DOHH2 (cell line): ENCODE results near the gene B4GALT3.

Experiments
- EZH2phosphoT487 ChIP-seq: fragments of 200-600 bp; sonication (generic); IDR thresholded peaks from 2 replicates; pipeline ENCODE4 v1.6.1; 2017; ENCODE audit warnings: borderline replicate concordance, mild to moderate bottlenecking, antibody characterized with exemption, low read length, moderate library complexity, mixed read lengths
- TF ChIP-seq, protein P1 (sequence below): fragments of 200-600 bp; sonication (generic); IDR thresholded peaks from one replicate; pipeline ENCODE4 v1.5.1; 2014; ENCODE audit warnings: antibody characterized with exemption, mild to moderate bottlenecking, low read depth, low read length; ENCODE audit not compliant: poor library complexity, severe bottlenecking

DNA sequence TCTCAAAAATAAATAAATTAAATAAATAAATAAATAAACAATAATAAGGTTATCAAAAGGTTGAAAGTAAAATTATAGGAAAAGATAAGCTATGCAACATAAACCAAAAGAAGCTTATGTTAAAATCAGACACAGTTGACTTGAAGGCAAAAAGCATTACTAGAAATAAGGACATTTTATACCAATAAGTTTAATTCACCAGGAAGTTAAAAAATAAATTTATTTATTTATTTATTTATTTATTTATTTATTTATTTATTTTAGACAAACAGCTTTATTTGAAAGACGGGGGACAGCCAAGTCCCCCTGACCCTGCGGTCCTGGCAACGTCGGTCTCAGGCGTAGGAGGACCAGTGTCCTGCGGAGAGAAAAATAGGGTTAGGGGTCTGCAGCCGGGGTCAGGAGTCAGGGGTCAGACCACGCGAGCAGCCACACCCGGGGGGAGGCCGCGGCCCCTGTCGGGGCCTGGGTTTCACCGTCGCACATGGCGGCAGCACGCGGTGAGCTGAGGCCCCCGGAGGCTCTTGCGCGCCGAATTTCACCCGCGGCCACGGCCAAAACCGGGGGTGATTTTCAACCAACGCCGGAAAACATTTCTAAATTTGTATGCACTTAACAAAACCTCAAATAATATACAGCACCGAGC, 36.4 kb downstream of the B4GALT3 start:
- TF ChIP-seq, protein P1, sequence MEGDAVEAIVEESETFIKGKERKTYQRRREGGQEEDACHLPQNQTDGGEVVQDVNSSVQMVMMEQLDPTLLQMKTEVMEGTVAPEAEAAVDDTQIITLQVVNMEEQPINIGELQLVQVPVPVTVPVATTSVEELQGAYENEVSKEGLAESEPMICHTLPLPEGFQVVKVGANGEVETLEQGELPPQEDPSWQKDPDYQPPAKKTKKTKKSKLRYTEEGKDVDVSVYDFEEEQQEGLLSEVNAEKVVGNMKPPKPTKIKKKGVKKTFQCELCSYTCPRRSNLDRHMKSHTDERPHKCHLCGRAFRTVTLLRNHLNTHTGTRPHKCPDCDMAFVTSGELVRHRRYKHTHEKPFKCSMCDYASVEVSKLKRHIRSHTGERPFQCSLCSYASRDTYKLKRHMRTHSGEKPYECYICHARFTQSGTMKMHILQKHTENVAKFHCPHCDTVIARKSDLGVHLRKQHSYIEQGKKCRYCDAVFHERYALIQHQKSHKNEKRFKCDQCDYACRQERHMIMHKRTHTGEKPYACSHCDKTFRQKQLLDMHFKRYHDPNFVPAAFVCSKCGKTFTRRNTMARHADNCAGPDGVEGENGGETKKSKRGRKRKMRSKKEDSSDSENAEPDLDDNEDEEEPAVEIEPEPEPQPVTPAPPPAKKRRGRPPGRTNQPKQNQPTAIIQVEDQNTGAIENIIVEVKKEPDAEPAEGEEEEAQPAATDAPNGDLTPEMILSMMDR = no peak
- TF ChIP-seq EZH2phosphoT487 = no peak
